ENCODE measurements around the gene USP15.

USP15 gene

GRCh38 chr12:62370189-62370588 lies 110.0 kb downstream of the USP15 start:
- no peak overlapping the region for H3K27ac Mint-ChIP-seq
- peaks cover 7% of the 10 kb centered on the region for H3K9me3 Mint-ChIP-seq
- H3K27me3 Mint-ChIP-seq, result no peaks in the 10 kb centered on the region
- DNase-seq, result no peak
- no peak overlapping the region for H3K4me3 Mint-ChIP-seq
- no peak for ATAC-seq
- H3K4me1 Mint-ChIP-seq, result peaks cover 54% of the 10 kb centered on the region
- peaks cover 48% of the 10 kb centered on the region for H3K36me3 Mint-ChIP-seq (ENCODE audit: low read depth)

- H3K9me3 Mint-ChIP-seq, result no peaks in the 10 kb centered on the region
- DNase-seq (no peak), ATAC-seq (no peak)
- peaks cover 36% of the 10 kb centered on the region for H3K36me3 Mint-ChIP-seq (ENCODE audit: low read depth)
- no peak overlapping the region for H3K4me3 Mint-ChIP-seq
- H3K4me1 Mint-ChIP-seq, result peaks cover 46% of the 10 kb centered on the region
- no peak overlapping the region for H3K27ac Mint-ChIP-seq
- no peaks in the 10 kb centered on the region for H3K27me3 Mint-ChIP-seq
Observed at GRCh38 chr12:62371661-62372060, 111.5 kb downstream of the USP15 start.

GRCh38 chr12:62372134-62372533 lies 111.9 kb downstream of the USP15 start:
- Mint-ChIP-seq H3K4me3 (no peak overlapping the region), H3K27ac (no peak overlapping the region), H3K27me3 (no peaks in the 10 kb centered on the region), H3K9me3 (no peaks in the 10 kb centered on the region), H3K4me1 (peaks cover 43% of the 10 kb centered on the region), H3K36me3 (ENCODE audit: low read depth) (peaks cover 32% of the 10 kb centered on the region)
- DNase-seq (no peak), ATAC-seq (no peak)

GRCh38 chr12:62372825-62373224 lies 112.6 kb downstream of the USP15 start:
- DNase-seq (no peak), ATAC-seq (no peak)
- H3K9me3 Mint-ChIP-seq, result no peaks in the 10 kb centered on the region
- no peak overlapping the region for H3K27ac Mint-ChIP-seq
- peaks cover 27% of the 10 kb centered on the region for H3K36me3 Mint-ChIP-seq (ENCODE audit: low read depth)
- H3K4me1 Mint-ChIP-seq, result peaks cover 38% of the 10 kb centered on the region
- no peaks in the 10 kb centered on the region for H3K27me3 Mint-ChIP-seq
- H3K4me3 Mint-ChIP-seq, result no peak overlapping the region

- H3K4me3 Mint-ChIP-seq, result no peak overlapping the region
- peaks cover 15% of the 10 kb centered on the region for H3K36me3 Mint-ChIP-seq (ENCODE audit: low read depth)
- no peaks in the 10 kb centered on the region for H3K9me3 Mint-ChIP-seq
- ATAC-seq, result no peak
- H3K27ac Mint-ChIP-seq, result no peak overlapping the region
- H3K4me1 Mint-ChIP-seq, result peaks cover 39% of the 10 kb centered on the region
- no peaks in the 10 kb centered on the region for H3K27me3 Mint-ChIP-seq
- DNase-seq, result no peak
Observed at GRCh38 chr12:62375603-62376002, 115.4 kb downstream of the USP15 start.

- Mint-ChIP-seq H3K27me3 (no peaks in the 10 kb centered on the region), H3K4me1 (peaks cover 22% of the 10 kb centered on the region), H3K9me3 (no peaks in the 10 kb centered on the region), H3K36me3 (ENCODE audit: low read depth) (peaks cover 27% of the 10 kb centered on the region), H3K4me3 (no peak overlapping the region), H3K27ac (peak overlapping the region; percentile 45)
- no peak for ATAC-seq
- no peak for DNase-seq
Observed at GRCh38 chr12:62379026-62379722, 119.0 kb downstream of the USP15 start.

- peak overlapping the region; percentile 6 for H3K27ac Mint-ChIP-seq
Observed at GRCh38 chr12:62379723-62380045, 119.5 kb downstream of the USP15 start.

GRCh38 chr12:62382526-62382925 lies 122.3 kb downstream of the USP15 start:
- Mint-ChIP-seq H3K27me3 (no peaks in the 10 kb centered on the region), H3K36me3 (ENCODE audit: low read depth) (peaks cover 25% of the 10 kb centered on the region), H3K27ac (no peak overlapping the region), H3K9me3 (no peaks in the 10 kb centered on the region), H3K4me1 (peaks cover 8% of the 10 kb centered on the region), H3K4me3 (no peak overlapping the region)
- ATAC-seq, result no peak
- DNase-seq, result no peak

More at GRCh38 chr12:62379723-62380045, 119.5 kb downstream of the USP15 start:
- H3K36me3 Mint-ChIP-seq (ENCODE audit: low read depth), result peaks cover 28% of the 10 kb centered on the region
- H3K27me3 Mint-ChIP-seq, result no peaks in the 10 kb centered on the region
- DNase-seq, result no peak
- no peaks in the 10 kb centered on the region for H3K9me3 Mint-ChIP-seq
- no peak for ATAC-seq
- peaks cover 17% of the 10 kb centered on the region for H3K4me1 Mint-ChIP-seq
- no peak overlapping the region for H3K4me3 Mint-ChIP-seq

- no peak overlapping the region for H3K4me3 Mint-ChIP-seq
- H3K27me3 Mint-ChIP-seq, result no peaks in the 10 kb centered on the region
- H3K36me3 Mint-ChIP-seq (ENCODE audit: low read depth), result peaks cover 51% of the 10 kb centered on the region
- no peak for ATAC-seq
- DNase-seq, result no peak
- H3K9me3 Mint-ChIP-seq, result no peaks in the 10 kb centered on the region
- H3K27ac Mint-ChIP-seq, result no peak overlapping the region
- peaks cover 4% of the 10 kb centered on the region for H3K4me1 Mint-ChIP-seq
Observed at GRCh38 chr12:62396750-62397149, 136.5 kb downstream of the USP15 start.

- no peaks in the 10 kb centered on the region for H3K27me3 Mint-ChIP-seq
- DNase-seq, result no peak
- H3K27ac Mint-ChIP-seq, result no peak overlapping the region
- no peak overlapping the region for H3K4me3 Mint-ChIP-seq
- peaks cover 26% of the 10 kb centered on the region for H3K4me1 Mint-ChIP-seq
- no peak for ATAC-seq
- H3K36me3 Mint-ChIP-seq (ENCODE audit: low read depth), result peaks cover 57% of the 10 kb centered on the region
- H3K9me3 Mint-ChIP-seq, result no peaks in the 10 kb centered on the region
Observed at GRCh38 chr12:62400135-62400534, 139.9 kb downstream of the USP15 start.

GRCh38 chr12:62401631-62402030 lies 141.4 kb downstream of the USP15 start:
- Mint-ChIP-seq H3K27ac (no peak overlapping the region), H3K4me3 (no peak overlapping the region), H3K4me1 (peaks cover 26% of the 10 kb centered on the region), H3K36me3 (ENCODE audit: low read depth) (peaks cover 54% of the 10 kb centered on the region), H3K9me3 (no peaks in the 10 kb centered on the region), H3K27me3 (no peaks in the 10 kb centered on the region)
- ATAC-seq (no peak), DNase-seq (no peak)

- ATAC-seq (peak; percentile 96), DNase-seq (no peak)
- Mint-ChIP-seq H3K36me3 (ENCODE audit: low read depth) (peaks cover 52% of the 10 kb centered on the region), H3K27ac (peak overlapping the region; percentile 71), H3K27me3 (no peaks in the 10 kb centered on the region), H3K9me3 (no peaks in the 10 kb centered on the region), H3K4me1 (peaks cover 26% of the 10 kb centered on the region), H3K4me3 (peak overlapping the region; percentile 12)
Observed at GRCh38 chr12:62403031-62403430, 142.8 kb downstream of the USP15 start.

GRCh38 chr12:62407587-62407986 lies 147.4 kb downstream of the USP15 start:
- Mint-ChIP-seq H3K27ac (no peak overlapping the region), H3K36me3 (ENCODE audit: low read depth) (peaks cover 41% of the 10 kb centered on the region), H3K4me1 (peaks cover 15% of the 10 kb centered on the region), H3K4me3 (no peak overlapping the region), H3K9me3 (no peaks in the 10 kb centered on the region), H3K27me3 (no peaks in the 10 kb centered on the region)
- ATAC-seq (no peak), DNase-seq (no peak)

GRCh38 chr12:62409068-62409467 lies 148.9 kb downstream of the USP15 start:
- Mint-ChIP-seq H3K27me3 (no peaks in the 10 kb centered on the region), H3K4me3 (no peak overlapping the region)
- no peak for DNase-seq

GRCh38 chr12:62414180-62414579 lies 154.0 kb downstream of the USP15 start:
- no peak overlapping the region for H3K27ac Mint-ChIP-seq
- H3K4me1 Mint-ChIP-seq, result peaks cover 2% of the 10 kb centered on the region
- no peak overlapping the region for H3K4me3 Mint-ChIP-seq
- peaks cover under 1% of the 10 kb centered on the region for H3K27me3 Mint-ChIP-seq
- peaks cover 4% of the 10 kb centered on the region for H3K9me3 Mint-ChIP-seq
- DNase-seq (no peak), ATAC-seq (no peak)
- H3K36me3 Mint-ChIP-seq (ENCODE audit: low read depth), result peaks cover 9% of the 10 kb centered on the region

More at GRCh38 chr12:62409068-62409467, 148.9 kb downstream of the USP15 start:
- no peak for ATAC-seq
- Mint-ChIP-seq H3K4me1 (peaks cover 2% of the 10 kb centered on the region), H3K36me3 (ENCODE audit: low read depth) (peaks cover 29% of the 10 kb centered on the region), H3K9me3 (peaks cover 4% of the 10 kb centered on the region), H3K27ac (no peak overlapping the region)

- no peak for DNase-seq
- peaks cover 16% of the 10 kb centered on the region for H3K27me3 Mint-ChIP-seq
- H3K36me3 Mint-ChIP-seq (ENCODE audit: low read depth), result peaks cover 10% of the 10 kb centered on the region
- H3K27ac Mint-ChIP-seq, result no peak overlapping the region
- no peak overlapping the region for H3K4me3 Mint-ChIP-seq
- no peak for ATAC-seq
- H3K9me3 Mint-ChIP-seq, result peaks cover 38% of the 10 kb centered on the region
- H3K4me1 Mint-ChIP-seq, result no peaks in the 10 kb centered on the region
Observed at GRCh38 chr12:62426089-62426488, 165.9 kb downstream of the USP15 start.
